Body of pancreas (tissue), 4 donors: ENCODE results near the gene MACO1.

Experiments
- POLR2A ChIP-seq, 3 donors: fragments of 450-650 bp; IDR thresholded peaks; one replicate each; pipeline ENCODE4 v1.6.1; 2016; ENCODE audit warnings: antibody characterized with exemption in 3 of 3, mild to moderate bottlenecking in 2 of 3
- TF ChIP-seq, protein P1 (sequence below), 7 experiments: fragments of 450-650 bp in 4 of 7; fragments of 200-600 bp in 3 of 7; sonication (generic) in 3 of 7; IDR thresholded peaks; one replicate each; pipeline ENCODE4 v1.5.1; 2016 to 2019; ENCODE audit warnings: antibody characterized with exemption in 7 of 7

DNA sequence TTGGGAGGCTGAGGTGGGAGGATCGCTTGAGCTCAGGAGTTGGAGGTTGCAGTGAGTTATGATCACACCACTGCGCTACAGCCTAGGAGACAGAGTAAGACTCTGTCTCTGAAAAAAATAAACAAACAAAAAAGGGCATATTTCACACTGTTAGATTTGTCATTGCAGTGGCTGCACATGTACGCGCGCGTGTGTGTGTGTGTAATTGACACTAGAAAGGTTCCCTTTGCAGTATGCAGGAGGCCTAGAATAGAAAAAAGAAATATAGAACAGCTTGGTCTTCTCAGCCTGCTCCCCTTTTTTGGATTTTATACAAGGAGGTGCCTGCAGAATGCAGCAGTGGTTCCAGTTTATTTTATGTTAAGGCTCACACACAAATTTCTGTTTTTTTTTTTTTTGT is 8.6 kb downstream of the MACO1 start:
- TF ChIP-seq POLR2A (IDR thresholded peaks at IDR 0.05), result no peak
- TF ChIP-seq, protein P1, sequence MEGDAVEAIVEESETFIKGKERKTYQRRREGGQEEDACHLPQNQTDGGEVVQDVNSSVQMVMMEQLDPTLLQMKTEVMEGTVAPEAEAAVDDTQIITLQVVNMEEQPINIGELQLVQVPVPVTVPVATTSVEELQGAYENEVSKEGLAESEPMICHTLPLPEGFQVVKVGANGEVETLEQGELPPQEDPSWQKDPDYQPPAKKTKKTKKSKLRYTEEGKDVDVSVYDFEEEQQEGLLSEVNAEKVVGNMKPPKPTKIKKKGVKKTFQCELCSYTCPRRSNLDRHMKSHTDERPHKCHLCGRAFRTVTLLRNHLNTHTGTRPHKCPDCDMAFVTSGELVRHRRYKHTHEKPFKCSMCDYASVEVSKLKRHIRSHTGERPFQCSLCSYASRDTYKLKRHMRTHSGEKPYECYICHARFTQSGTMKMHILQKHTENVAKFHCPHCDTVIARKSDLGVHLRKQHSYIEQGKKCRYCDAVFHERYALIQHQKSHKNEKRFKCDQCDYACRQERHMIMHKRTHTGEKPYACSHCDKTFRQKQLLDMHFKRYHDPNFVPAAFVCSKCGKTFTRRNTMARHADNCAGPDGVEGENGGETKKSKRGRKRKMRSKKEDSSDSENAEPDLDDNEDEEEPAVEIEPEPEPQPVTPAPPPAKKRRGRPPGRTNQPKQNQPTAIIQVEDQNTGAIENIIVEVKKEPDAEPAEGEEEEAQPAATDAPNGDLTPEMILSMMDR (IDR thresholded peaks at IDR 0.05), result no peak
